TTC549 (cell line): ENCODE data around the gene APOB.

Source experiments
- FAIRE-seq: peaks from 2 replicates; lab custom pipeline; 2012; peaks lifted over from hg19 to GRCh38; lab: Jason Lieb, UNC

APOB gene

DNA sequence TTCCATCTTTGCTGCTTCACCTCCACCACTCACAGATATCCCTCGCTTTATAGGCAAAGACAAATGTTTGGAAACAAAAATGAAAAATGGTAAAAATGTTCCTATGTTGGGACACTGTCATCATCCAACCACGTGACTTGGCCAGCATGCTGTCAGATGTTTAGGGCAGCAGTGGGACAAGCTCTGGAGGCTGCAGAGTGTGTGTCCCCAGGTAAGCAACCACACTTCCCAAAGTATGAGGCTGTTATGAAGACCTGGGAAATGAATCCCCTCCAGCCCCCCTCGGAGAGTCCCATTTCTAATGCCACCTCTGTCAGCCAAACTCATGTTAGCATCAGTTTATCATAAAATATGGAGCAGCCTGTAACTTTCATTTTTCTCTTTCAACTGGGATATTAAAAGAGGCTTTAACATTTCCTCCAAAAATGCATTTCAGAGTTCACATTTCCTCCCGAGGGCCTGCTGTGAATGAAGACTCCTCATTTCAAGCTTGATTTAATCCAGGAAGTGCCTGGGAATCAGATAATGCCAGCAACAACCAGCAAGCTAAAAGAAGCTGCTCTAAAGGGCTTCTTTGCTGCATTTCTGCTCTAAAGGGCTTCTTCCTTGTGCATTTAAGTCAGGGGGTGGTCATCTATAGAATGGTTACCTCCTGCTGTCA, 66.2 kb downstream of the APOB start:
- FAIRE-seq = no peak

DNA sequence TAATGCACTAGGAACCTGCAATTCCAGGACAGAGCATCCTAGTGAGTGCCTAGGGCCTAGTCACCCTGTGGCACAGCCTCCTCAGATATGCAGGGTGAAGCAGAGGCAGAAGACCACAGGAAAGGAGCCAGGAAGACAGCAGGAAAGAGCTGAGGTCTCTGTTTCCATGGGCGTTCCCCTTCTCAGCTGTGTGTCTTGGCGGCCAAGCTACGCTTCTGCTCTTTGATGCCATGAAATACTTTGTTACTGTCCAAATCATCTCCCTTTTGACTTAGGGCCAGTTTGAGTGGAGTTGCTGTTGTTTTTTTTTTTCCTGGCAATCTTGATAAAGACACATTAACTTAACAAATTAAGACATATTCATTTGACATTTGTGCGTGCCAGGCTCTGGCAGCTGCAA, 67.3 kb downstream of the APOB start:
- no peak for FAIRE-seq

DNA sequence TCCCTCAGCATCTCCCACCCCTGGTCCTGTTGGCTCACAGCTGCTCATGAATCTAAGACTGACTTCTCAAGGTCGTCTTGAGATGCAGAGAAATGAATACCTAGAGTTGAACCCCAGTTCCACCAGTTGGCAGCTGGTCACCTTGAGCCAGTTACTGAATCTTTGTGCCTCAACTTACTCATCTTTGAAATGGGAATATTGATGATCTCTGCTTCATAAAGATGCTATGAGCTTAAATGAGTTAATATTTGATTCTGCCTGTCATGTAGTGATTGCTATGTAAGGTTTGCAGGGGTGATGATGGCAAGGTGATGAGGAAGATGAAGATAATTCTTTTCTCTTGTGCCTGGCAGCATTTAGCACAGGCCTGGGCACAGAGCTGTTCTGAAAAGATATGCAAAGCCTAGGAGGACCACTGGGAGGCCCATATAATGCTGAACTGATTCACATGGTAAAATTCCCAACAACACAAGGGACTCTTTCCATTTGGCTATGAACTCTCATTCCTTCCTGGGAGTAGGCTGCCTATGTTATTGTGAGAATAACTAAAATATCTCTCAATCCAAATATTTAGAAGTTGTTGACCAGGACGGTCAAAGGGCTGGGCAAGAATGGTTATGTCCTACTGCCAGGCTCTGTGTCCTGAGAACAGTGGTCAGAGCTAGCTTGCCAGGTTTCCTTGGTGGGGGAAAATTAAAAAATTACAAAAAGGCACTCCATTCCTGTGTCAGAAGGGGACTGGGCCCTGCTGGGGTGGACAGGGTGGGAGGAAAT, 70.9 kb downstream of the APOB start:
- FAIRE-seq = no peak

DNA sequence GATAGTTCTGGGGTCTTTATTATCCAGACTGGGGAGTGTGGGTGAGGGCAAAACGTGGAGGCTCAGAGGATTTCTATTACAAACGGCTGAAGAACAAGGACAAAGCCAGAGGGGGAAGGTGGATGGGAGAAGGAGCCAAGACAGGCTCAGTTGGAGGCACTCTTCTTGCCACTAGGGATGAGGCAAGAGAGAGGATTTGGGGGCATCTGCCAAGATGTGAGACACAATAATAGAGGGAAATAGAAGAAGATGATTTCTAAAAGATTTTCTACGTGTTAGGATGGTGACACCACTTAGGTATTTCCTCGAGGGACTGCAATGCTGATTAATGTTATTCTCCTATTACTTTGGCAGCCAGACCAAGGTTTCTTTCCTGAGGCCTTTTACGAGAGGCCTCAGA, 71.8 kb downstream of the APOB start:
- FAIRE-seq = no peak

DNA sequence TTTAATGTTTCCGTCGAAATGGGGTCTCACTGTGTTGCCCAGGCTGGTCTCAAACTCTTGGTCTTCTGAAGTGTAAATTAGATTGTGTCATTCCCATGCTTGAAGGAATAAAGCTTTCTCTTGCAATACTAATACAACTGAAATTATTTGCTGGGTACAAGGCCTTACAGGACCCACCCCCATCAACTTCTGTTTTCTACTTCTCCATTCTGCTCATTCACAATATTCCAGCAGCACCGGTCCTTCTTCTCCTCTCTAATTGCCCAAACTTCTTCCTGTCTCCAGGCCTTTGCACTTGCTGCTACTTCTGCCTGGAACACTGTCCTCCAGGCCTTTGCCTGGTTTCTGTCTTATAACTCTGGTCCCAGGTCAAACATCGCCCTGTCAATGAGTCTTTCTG, 73.8 kb downstream of the APOB start:
- no peak for FAIRE-seq

DNA sequence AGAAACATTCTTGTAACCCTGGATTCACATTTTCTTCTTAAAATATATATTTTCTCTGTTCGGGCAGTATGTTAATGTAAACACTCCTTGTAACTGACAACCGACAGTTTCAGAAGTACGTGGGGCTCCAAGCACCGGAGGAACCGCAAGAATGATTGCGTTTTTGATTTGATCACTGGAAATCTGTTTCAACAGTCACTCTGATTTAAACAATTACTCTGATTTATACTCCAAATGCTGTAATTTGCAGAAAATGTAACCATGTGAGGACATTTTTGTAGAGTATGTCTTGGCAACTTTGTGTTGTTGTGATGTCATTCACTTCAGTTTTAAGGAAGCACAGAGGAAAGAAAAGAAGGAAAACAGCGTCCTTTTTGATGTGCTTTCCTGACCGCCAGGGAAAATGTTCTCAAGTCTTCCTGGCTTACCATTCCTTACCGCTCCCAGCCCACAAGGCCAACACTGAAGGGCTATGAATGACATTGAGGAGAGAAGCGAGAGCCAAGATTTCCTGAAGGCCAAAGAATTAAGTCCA, 77.7 kb downstream of the APOB start:
- FAIRE-seq = no peak

DNA sequence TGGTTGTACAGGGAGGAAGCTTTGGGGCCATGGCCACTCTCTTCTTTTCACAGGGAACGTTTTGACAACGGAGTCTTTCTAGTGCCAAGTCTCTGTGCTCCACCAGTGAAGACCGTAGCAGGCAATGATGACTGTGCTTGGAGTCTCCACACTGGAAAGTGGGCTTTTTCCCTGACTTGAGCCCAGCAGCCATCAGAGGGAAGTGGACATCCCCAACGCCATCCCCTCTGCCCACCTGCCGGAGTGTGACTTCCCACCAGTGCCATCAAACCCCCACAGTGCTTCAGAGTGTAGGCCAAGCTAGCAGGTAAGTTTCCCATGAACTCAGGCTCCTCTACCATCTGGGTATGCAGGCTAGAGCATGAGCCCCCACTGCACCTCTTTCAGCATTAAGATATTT, 78.7 kb downstream of the APOB start:
- FAIRE-seq = no peak

DNA sequence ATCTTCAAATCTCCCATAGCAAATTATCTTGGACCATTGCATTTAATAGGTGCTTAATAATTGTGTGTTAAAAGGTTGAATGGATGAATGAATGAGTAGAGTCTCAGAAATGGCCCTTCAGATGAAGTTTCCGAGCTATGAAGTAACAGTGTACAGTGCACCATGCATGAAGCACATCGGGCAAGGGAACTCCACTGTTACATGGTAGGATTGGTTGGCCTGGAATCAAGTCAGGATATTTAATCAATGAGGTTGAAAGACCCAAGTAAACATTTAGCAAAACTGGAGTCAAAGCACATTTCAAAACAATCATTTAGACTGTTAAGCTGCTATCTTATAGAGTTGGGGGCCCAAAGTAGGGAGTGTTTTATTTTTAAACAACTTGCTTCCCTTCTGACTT, 80.0 kb downstream of the APOB start:
- no peak for FAIRE-seq

DNA sequence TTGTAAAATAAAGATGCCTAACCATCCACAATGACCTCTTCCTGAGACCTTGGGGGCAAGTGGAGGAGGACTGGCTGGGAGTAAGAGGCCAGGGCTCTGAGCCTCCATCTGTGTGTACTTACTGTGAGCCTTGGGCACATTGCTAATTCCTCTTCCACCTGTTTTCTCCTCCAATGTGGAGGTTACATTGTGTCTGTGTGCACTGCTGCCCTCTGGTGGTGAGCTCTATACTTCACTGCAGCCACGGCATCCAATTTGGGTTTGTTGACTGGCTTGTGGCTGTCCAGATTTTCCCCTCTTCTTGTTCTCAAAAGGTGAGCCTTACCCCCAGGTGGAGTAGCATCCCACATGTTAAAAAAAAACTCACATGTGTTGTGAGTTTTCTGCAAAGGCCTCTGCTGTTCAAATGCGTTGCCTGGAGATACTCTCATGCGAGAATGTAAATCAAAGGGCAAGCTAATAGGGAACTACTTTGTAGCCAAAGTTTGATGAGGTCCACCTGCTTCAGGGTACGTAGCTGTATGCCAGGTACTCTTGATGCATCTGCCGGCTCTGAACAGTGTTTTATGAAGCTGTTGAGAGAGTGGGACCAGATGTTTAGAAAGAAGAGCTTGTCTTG, 80.8 kb downstream of the APOB start:
- no peak for FAIRE-seq

DNA sequence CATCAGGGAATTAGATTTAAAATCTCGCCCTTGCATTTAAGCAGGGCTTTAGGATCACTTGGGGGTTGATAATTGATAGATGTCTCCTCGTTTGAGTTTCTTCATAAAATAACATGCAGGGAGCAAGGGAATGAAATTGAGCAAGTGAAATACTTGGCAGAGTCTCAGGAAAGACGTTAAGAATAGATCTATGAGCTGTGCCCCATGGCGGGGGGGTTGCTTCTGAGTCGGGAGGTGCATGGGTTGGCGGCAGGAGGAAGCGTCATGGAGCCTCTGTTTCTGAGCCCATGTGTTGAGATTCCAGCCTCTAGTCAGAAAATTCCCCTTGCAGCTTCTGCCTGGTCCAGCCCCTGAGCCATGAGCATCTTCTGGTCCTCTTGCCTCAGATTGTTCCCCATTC, 82.0 kb downstream of the APOB start:
- FAIRE-seq = no peak

DNA sequence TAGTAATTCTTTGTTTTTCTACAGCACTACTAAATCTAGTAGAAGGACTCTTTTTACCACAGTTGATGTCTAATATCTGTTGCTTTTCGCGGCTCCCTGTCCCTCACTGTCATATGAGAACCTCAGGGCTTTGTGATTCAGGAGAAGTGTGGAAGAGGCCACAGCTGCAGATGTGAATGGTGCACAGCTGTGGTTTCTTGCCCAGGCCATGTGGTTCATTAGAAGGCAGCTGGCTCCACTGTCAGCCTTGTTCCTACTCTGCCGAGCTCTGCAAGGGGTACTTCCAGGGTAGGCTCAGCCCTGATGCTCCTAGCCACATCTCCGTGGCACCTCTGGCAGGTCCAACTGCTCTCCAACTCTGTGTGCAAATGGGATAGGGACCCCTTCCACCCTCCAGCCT, 83.9 kb downstream of the APOB start:
- no peak for FAIRE-seq

DNA sequence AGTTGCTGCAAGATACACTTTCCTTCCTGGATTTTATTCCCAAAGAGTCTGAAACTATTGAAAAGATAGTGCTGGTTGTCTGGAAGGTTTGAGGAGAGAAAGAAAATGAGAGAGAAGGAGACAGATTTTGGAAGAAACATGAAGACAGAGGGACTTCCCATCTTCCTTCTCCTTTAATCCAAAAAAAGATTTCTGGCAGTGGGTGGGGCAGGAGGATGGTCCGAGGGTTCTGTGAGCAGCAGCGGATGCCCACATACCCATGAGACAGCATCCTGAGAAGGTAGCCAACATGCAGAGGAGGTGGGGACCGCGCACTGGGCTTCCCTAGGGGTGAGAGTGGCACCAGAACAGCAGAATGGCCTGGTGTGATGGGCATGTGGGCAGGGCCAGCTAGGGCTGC, 84.6 kb downstream of the APOB start:
- no peak for FAIRE-seq

DNA sequence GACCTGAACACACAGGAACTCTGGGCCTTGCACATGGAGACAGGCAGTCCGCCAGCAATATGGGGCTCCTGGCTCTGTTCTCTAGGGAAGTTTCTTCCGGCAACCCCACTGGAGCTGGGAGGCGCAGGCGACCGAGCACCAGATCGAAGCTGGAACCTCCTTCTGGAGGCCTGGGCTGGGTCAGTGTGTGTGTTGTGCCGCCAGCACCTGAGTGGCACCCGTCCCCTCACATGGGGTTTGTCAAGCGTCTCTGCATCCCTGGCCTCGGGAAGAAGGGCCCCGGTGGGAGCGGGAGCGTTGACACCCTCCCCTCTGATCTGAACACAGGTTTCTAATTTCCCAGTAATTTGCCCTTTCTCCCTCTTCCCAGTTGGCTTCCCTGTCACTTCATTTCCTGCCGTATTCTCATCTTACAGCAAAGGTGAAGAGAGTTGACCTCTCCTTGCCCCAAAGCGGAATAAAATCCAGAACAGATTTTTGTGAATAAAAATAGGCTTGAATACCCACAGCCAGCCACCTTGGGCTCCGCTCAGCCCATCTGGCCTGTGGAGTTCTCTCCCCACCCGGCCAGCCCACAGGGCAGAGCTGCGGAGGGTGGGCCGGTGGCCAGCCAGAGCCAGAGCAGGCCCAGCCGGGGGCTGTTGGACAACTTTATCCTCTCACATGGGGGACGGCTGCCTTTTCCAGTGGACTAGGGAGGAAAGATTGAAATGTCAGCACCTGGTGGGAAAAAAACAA, 85.9 kb downstream of the APOB start:
- FAIRE-seq = no peak

DNA sequence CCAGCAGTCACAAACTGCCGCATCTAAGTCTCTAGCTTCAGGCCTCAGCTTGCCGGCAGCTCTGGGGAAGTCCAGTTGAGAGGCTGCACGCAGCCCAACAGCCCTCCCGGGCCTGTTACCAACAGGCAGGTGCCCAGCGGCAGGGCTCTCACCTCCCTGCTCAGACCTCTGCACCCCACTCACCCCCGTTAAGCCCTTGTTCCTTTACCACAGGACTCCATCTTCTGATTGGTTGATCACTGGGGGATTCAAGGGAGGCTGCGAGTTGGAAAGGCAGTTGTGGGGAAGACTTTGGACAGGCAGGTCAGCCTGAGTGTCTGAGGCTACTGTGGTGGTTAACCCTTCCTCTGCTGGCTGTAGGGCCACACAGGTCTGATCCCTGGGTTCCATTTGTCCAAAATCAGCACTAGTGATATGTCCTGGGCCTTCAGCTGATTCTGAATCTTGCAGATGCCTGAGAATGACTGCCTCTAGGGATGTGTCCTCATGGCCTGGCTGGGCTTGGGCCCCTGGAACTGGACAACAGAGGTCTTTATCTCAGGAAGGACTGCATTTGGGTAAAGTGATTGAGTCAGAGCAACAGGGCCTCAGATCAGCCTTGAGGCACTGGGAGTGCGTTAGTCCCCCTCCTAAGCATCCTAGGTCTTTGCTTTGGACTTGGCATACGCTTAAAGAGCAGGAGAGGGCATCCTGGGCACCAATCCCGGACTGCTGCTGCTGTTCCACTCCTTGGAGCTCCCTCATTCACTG, 88.4 kb downstream of the APOB start:
- FAIRE-seq = no peak

DNA sequence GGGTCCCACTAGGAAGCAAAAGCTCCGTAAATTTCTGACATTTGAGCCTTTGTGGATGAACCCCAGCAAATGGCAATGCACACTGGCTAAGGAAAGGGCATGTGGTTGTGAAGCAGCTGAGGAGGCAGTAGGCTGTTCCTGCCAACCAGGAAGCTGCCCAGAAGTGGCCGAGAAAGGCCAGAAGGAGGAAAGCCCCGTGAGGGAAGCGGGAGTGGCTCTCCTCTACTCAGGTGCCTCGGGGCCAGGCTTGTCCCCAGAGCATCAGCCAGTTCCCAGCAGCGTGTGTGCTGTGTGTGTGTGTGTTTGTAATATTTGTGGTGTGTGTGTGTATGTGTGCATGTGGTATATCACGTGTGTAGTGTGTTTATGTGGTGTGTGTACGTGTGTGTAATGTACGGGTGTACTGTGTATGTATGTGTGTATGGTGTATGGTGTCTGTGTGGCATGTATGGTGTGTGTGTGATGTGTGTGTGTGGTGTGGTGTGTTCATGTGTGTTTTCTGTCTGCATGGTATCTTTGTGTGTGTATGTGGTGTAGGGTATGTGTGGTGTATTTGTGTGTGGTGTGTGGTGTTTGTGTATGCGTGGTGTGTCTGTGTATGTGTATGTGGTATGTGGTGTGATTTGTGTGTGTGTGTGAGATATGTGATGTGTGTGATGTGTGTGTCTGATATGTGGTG, 90.6 kb downstream of the APOB start:
- no peak for FAIRE-seq
